Choroid plexus epithelial cell (primary cell): ENCODE results near the gene NOC4L.

Source experiments
- DNase-seq: peaks from one replicate; pipeline ENCODE4 v3.0.0-alpha.2; 2010; ENCODE audit warnings: low read depth
- H3K4me3 ChIP-seq: 2 replicates; pipeline ENCODE4 v1.5.1; 2011; ENCODE audit warnings: low read depth, mild to moderate bottlenecking, control low read depth, low read length, moderate library complexity
- TF ChIP-seq, protein P1 (sequence below): conservative IDR thresholded peaks from 2 replicates; pipeline ENCODE4 v1.5.1; 2011; ENCODE audit warnings: low read depth, mild to moderate bottlenecking, control low read depth, inconsistent platforms, low read length, moderate library complexity

The NOC4L gene

DNA sequence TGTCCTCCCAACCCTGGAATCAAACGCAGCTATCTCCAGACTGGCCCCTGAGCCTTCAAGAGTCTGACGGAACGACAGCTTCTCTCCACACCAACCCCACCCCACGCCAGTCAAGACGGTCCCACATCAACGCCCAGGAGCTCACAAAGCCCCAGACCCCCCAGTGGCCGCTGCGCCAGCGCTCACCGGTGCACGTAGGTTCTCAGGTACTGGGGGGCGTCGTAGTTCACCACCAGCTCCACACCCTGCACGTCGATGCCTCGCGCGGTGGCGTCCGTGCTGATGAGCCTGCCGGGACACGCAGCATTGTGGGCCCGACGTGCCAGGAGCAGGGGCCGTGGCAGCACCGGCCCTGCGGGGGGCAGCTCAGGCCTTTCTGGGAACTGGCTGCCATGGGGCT is 4.3 kb upstream of the NOC4L start:
- no peak overlapping the region for H3K4me3 ChIP-seq
- TF ChIP-seq, protein P1, sequence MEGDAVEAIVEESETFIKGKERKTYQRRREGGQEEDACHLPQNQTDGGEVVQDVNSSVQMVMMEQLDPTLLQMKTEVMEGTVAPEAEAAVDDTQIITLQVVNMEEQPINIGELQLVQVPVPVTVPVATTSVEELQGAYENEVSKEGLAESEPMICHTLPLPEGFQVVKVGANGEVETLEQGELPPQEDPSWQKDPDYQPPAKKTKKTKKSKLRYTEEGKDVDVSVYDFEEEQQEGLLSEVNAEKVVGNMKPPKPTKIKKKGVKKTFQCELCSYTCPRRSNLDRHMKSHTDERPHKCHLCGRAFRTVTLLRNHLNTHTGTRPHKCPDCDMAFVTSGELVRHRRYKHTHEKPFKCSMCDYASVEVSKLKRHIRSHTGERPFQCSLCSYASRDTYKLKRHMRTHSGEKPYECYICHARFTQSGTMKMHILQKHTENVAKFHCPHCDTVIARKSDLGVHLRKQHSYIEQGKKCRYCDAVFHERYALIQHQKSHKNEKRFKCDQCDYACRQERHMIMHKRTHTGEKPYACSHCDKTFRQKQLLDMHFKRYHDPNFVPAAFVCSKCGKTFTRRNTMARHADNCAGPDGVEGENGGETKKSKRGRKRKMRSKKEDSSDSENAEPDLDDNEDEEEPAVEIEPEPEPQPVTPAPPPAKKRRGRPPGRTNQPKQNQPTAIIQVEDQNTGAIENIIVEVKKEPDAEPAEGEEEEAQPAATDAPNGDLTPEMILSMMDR, result no peak
- DNase-seq, result no peak

DNA sequence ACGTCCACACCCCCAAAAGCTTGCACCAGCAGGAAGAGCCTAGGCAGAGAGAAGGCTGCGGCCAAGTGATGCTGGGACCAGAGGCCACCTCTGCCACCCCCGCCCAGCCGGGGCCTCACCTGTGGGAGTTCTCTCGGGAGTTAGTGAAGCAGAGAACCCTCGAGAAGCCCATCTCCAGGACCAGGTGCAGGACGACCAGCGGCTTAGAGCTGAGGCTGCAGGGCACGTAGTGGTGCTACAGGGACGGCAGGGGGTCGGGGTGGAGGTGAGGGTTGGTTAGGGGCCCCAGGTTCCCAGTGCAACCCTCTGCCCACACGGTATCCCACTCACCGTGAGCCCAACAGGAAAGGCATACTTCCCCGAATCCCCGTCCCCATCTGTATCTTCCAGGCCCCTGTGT is 3.8 kb upstream of the NOC4L start:
- TF ChIP-seq, protein P1, result no peak
- no peak overlapping the region for H3K4me3 ChIP-seq

GRCh38 chr12:132140918-132141841 is 3.1 kb upstream of the NOC4L start:
- no peak overlapping the region for H3K4me3 ChIP-seq
- DNase-seq, result no peak
- TF ChIP-seq, protein P1, result no peak

More for the DNA sequence above, 3.8 kb upstream of the NOC4L start:
- no peak for DNase-seq

DNA sequence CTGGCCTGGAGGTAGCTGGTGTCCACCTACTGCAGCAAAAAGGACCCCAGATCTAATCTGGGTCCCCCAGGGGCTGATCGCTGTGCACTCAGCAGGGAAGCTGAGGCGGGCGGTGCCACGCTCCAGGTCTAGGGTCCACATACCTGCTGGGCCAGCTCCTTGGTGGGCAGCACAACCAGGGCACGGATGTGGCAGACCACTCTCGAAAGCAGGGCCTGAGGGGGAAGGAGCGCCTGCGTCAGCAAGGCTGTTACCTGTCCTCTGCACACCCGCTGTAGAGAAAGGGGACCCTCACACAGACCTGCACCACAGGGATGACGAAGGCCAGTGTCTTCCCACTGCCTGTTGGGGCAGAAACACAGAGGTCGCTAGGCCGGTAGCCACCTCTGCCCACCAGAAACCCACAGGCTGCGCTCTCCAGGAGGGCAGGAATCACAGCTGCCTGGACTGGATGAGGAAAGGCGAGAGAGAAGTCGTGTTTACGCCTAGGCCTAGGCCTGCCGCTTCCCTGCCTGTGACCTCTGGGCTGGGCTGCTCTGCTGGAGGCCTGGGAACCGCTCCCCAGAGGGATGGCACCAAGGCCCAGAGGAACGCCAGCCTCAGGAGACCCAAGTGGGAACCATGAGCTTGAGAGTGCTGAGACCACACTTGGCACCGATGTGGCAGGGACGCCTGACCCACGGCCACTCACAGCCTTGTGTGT is 2.1 kb upstream of the NOC4L start:
- DNase-seq, result no peak
- no peak overlapping the region for H3K4me3 ChIP-seq
- TF ChIP-seq, protein P1, result no peak

- no peak for DNase-seq
- H3K4me3 ChIP-seq, result peak overlapping the region; percentile 91
- TF ChIP-seq, protein P1, result no peak
Observed at GRCh38 chr12:132142679-132143335, 1.4 kb upstream of the NOC4L start.

DNA sequence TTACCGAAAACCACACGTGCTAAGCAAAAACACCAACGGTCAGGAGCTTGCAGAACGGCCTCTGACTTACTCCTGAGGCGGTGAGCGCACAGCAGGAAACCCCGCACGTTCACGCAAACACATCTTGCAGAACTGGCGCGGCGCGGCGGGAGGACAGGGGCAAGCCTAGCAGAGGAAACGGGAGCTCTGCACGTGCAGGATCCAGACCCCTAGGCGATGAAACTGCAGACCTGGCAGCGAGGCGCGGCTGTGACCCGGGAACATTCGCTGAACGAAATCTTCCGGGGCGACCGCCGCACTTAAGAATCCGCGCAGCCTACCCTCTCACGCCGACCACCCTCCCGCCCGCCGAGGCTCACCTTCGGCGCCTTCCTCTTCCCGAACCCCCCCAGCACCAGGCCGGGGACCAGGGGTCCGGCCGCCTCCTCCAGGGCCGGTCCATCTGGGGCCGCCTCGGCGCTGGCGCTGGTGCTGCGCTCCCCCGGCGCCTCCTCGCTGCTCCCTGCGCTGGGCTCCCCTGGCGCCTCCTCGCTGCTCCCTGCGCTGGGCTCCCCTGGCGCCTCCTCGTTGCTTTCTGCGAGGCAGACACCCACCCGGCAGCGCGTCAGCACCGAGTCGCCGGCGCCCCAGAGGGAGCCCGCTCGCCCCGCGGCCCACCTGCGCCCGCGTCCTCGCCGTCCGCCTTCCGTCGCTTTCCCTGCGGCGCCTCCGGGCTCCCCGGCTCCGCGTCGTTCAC is 753 bp upstream of the NOC4L start:
- H3K4me3 ChIP-seq, result peak overlapping the region; percentile 91
- TF ChIP-seq, protein P1, result no peak
- DNase-seq, result no peak
